Kidney (tissue), 14 donors: ENCODE measurements around the gene RNF11. TPM values are rescaled to one million over a fixed set of nuclear protein-coding genes. Genes with fewer than 3 reads are reported as not detected.
A peak's percentile ranks its signal among the peaks of the same experiment; 100 is the strongest.

Source experiments
- DNase-seq, 5 donors: peaks; one replicate each; pipeline ENCODE4 v3.0.0-alpha.2; 2013 to 2020
- FAIRE-seq: peaks from 2 replicates; lab custom pipeline; 2012; peaks lifted over from hg19 to GRCh38; lab: Jason Lieb, UNC
- H3K27ac ChIP-seq, 2 donors: one replicate each; pipeline ENCODE4 v1.7.0; 2013; ENCODE audit warnings: low read depth in 2 of 2, low read length in 2 of 2, inconsistent platforms in 1 of 2
- H3K27me3 ChIP-seq: one replicate; pipeline ENCODE4 v1.7.1; 2013; ENCODE audit warnings: low read length, inconsistent platforms; ENCODE audit not compliant: control insufficient read depth, insufficient read depth
- H3K36me3 ChIP-seq, 3 donors: one replicate each; pipeline versions ENCODE4 v1.7.0 to v1.7.1; 2013; ENCODE audit warnings: low read length in 3 of 3, control low read depth in 1 of 3, inconsistent platforms in 1 of 3; ENCODE audit not compliant: insufficient read depth in 3 of 3, control insufficient read depth in 2 of 3
- H3K4me1 ChIP-seq, 3 donors: one replicate each; pipeline versions ENCODE4 v1.7.0 to v1.7.1; 2013; ENCODE audit warnings: low read length in 3 of 3, inconsistent platforms in 1 of 3, low read depth in 1 of 3; ENCODE audit not compliant: control insufficient read depth in 2 of 3, insufficient read depth in 2 of 3
- H3K4me3 ChIP-seq, 3 donors: one replicate each; pipeline versions ENCODE4 v1.7.0 to v1.8.1; 2013; ENCODE audit warnings: low read length in 3 of 3, control low read depth in 1 of 3, inconsistent platforms in 1 of 3
- H3K9ac ChIP-seq, 3 donors: one replicate each; pipeline versions ENCODE4 v1.7.0 to v1.7.1; 2013; ENCODE audit warnings: low read length in 3 of 3, control low read depth in 1 of 3, inconsistent platforms in 1 of 3
- H3K9me3 ChIP-seq, 3 donors: one replicate each; pipeline versions ENCODE4 v1.7.0 to v1.7.1; 2013; ENCODE audit warnings: low read length in 3 of 3, control low read depth in 1 of 3, inconsistent platforms in 1 of 3; ENCODE audit not compliant: control insufficient read depth in 2 of 3, insufficient read depth in 1 of 3
- intact Hi-C: fragments of 100-400 bp; cut with DNase I; formaldehyde crosslinking; loops from one replicate; pipeline ENCODE4 v1.11.1; 2022
- polyA plus RNA-seq: library from polyadenylated mRNA; stranded (reverse); fragments of 350-450 nt; fragmentation: Illumina TruSeq; extraction: RNeasy Lipid Tissue Mini Kit (QIAGEN cat#74804); gene quantifications from one replicate; pipeline ENCODE4 v1.2.3, GENCODE V29; 2014; ENCODE audit warnings: low read depth, low replicate concordance; ENCODE audit not compliant: insufficient read depth
- total RNA-seq: library from RNA; stranded (reverse); fragmentation: NEBNext Ultra II Directional; extraction: Animal tissue kit (Norgen Biotek cat#: 25700); gene quantifications from one replicate; pipeline ENCODE4 v1.2.1, GENCODE V29; 2021
- TF ChIP-seq, protein P1 (sequence below): IDR thresholded peaks from 3 replicates; pipeline ENCODE4 v1.5.1; 2012; ENCODE audit warnings: mild to moderate bottlenecking, moderate library complexity, borderline replicate concordance; ENCODE audit not compliant: insufficient read depth; ENCODE audit errors: extremely low read depth
- donor health status: control.
- donor health status: control.
- donor health status: control.
- donor health status: control.
- donor health status: control.
- donor health status: DM: yes; HTN: yes; CAD: no.
- donor health status: Normal renal cell carcinoma (clear cell type).

Gene RNF11
- total and polyA plus RNA-seq, 2 donors from 2014 or later = 62.5 to 105 TPM

DNA sequence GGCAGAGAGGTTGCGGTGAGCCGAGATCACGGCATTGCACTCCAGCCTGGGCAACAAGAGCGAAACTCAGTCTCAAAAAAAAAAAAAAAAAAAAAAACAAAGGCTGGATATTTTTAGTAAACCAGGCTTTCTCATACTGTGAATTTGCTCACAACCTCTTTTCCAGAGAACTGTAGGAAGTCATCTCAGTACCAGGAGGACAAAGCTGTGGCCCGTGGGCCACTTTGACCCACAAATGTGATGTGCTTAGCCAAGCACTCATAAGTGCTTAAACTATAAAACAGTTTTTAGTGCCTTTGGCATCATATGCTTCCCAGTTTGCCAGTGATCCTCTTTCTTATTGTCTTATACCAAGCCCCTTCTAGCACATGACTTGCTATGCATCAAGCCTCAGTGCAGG, 46.5 kb downstream of the RNF11 start:
- Histone ChIP-seq H3K4me3 (no peak overlapping the region), H3K36me3 (no peaks in the 10 kb centered on the region), H3K27ac (no peak overlapping the region), H3K9me3 (no peaks in the 10 kb centered on the region), H3K27me3 (no peaks in the 10 kb centered on the region), H3K9ac (no peak overlapping the region), H3K4me1 (peaks cover 0 to 11% (median 0%) of the 10 kb centered on the region in 3 donors)
- TF ChIP-seq, protein P1, sequence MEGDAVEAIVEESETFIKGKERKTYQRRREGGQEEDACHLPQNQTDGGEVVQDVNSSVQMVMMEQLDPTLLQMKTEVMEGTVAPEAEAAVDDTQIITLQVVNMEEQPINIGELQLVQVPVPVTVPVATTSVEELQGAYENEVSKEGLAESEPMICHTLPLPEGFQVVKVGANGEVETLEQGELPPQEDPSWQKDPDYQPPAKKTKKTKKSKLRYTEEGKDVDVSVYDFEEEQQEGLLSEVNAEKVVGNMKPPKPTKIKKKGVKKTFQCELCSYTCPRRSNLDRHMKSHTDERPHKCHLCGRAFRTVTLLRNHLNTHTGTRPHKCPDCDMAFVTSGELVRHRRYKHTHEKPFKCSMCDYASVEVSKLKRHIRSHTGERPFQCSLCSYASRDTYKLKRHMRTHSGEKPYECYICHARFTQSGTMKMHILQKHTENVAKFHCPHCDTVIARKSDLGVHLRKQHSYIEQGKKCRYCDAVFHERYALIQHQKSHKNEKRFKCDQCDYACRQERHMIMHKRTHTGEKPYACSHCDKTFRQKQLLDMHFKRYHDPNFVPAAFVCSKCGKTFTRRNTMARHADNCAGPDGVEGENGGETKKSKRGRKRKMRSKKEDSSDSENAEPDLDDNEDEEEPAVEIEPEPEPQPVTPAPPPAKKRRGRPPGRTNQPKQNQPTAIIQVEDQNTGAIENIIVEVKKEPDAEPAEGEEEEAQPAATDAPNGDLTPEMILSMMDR = no peak
- intact Hi-C loops = no loop called here
- DNase-seq (no peak), FAIRE-seq (no peak)

- Histone ChIP-seq H3K27me3 (no peaks in the 10 kb centered on the region), H3K9me3 (no peaks in the 10 kb centered on the region), H3K36me3 (peaks cover 0 to 2% (median 0%) of the 10 kb centered on the region in 3 donors), H3K9ac (no peak overlapping the region), H3K27ac (no peak overlapping the region), H3K4me1 (peaks cover 0 to 11% (median 4%) of the 10 kb centered on the region in 3 donors), H3K4me3 (no peak overlapping the region)
- peak in 2 of 5 donors; percentile 48 to 59 for DNase-seq
- FAIRE-seq = no peak
- TF ChIP-seq, protein P1 = no peak
- intact Hi-C loops = no loop called here
Measured at GRCh38 chr1:51283979-51284378, 47.9 kb downstream of the RNF11 start.

GRCh38 chr1:51284487-51284954, 48.4 kb downstream of the RNF11 start:
- H3K4me1 ChIP-seq = peaks cover 0 to 11% (median 4%) of the 10 kb centered on the region in 3 donors
- DNase-seq (peak in 2 of 5 donors; percentile 23 to 32), FAIRE-seq (no peak)
- H3K4me3 ChIP-seq = no peak overlapping the region
- H3K27ac ChIP-seq = no peak overlapping the region
- H3K9ac ChIP-seq = no peak overlapping the region
- no peaks in the 10 kb centered on the region for H3K9me3 ChIP-seq
- H3K36me3 ChIP-seq = peaks cover 0 to 2% (median 0%) of the 10 kb centered on the region in 3 donors
- intact Hi-C loops = no loop called here
- TF ChIP-seq, protein P1 = no peak
- H3K27me3 ChIP-seq = no peaks in the 10 kb centered on the region

GRCh38 chr1:51285055-51285454, 49.0 kb downstream of the RNF11 start:
- no peak for FAIRE-seq

More at GRCh38 chr1:51285055-51285454, 49.0 kb downstream of the RNF11 start:
- H3K9me3 ChIP-seq = no peaks in the 10 kb centered on the region
- H3K4me1 ChIP-seq = peaks cover 0 to 11% (median 4%) of the 10 kb centered on the region in 3 donors
- H3K4me3 ChIP-seq = no peak overlapping the region
- H3K27ac ChIP-seq = no peak overlapping the region
- TF ChIP-seq, protein P1 = no peak
- intact Hi-C loops = no loop called here
- no peak overlapping the region for H3K9ac ChIP-seq
- H3K27me3 ChIP-seq = no peaks in the 10 kb centered on the region
- peaks cover 0 to 3% (median 0%) of the 10 kb centered on the region in 3 donors for H3K36me3 ChIP-seq
- no peak for DNase-seq
